HG03025 (cell line): Measurements from ENCODE around the gene MYL6.
A peak's percentile ranks its signal among the peaks of the same experiment; 100 is the strongest.
"Not testable (repeated sequence)": the region's sequence is repeated elsewhere in the genome, so short reads cannot be mapped to it uniquely, and the experiment has no call there.

Experiments
- ATAC-seq: cut with Tn5 transposase; IDR thresholded peaks from one replicate; pipeline ENCODE4 v1.9.1; 2021; ENCODE audit warnings: mild to moderate bottlenecking, moderate library complexity; ENCODE audit not compliant: unreplicated experiment, low FRiP score

The MYL6 gene

GRCh38 chr12:56156464-56157200, 1.5 kb upstream of the MYL6 start:
- not testable (repeated sequence) for ATAC-seq

DNA sequence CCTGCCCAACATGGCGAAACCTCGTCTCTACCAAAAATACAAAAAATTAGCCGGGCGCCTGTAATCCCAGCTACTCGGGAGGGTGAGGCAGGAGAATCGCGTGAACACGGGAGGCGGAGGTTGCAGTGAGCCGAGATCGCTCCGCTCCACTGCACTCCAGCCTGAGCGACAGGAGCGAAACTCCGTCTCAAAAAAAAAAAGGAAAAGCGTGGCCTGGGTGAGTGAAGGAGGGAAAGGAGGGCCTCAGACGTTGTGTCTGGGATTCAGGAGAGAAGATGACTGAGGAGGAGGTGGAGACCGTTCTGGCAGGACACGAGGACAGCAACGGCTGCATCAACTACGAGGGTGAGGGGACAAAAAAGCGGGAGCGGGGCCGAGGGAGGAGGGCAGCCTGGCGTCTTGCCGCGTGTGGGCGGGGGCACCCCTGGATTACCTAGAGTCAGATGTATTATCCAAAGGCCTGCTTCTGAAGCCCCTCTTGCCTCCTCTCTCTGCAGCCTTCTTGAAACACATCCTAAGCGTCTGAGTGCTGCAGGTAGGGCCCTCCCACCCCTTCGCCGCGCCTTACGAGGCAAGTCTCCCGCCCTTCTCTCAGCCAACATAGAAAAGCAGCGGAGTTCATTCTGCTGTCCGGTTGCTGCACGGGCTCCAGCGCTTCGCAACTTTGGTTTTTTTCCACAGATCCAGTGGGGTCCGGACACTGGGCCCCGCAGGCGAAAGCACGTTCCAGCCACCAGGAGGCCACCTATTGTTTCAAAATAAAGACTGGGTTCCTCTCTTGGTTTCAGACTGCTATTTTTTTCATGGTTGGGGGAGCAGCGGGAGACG, 744 bp upstream of the MYL6 start:
- peak; percentile 26 for ATAC-seq

GRCh38 chr12:56158926-56159461, 835 bp downstream of the MYL6 start:
- ATAC-seq: no peak

GRCh38 chr12:56159482-56160192, 1.5 kb downstream of the MYL6 start:
- ATAC-seq: no peak

GRCh38 chr12:56160193-56160763, 2.1 kb downstream of the MYL6 start:
- no peak for ATAC-seq

GRCh38 chr12:56160894-56161689, 2.9 kb downstream of the MYL6 start:
- no peak for ATAC-seq

DNA sequence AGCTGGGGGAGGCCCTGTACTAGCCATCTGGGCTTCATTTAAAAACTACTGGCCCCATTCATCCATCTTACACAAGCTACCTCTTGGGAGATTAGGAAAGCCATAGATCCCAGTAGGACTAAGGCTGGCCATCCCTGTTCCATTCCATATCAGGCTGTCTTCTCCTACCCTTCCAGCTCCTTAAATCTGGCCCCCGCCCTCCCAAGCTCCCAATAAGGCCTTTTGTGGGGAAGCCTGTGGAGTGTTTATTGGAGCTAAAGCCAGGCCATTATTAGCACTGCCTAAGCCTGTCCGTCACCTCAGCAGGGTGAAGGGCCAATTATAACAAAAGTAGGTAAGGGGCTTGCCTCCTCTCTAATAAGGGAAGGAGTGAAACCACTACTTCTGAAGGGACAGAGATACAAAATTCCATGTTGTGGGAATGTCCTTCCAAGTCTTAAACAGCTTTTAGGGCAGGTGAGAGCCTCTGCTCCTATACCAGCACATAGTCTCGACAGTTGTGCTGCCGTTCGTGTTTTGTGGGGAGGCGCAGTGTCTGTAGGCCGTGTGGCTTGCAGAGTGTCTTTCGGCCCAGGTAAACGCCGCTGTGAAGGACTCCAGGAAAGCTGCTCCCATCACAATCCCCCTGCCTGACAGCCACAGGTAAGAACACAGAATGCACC, 3.7 kb downstream of the MYL6 start:
- ATAC-seq: no peak

GRCh38 chr12:56162468-56163290, 4.5 kb downstream of the MYL6 start:
- no peak for ATAC-seq

GRCh38 chr12:56163533-56164344, 5.6 kb downstream of the MYL6 start:
- ATAC-seq: no peak

GRCh38 chr12:56164345-56164729, 6.2 kb downstream of the MYL6 start:
- ATAC-seq: no peak

DNA sequence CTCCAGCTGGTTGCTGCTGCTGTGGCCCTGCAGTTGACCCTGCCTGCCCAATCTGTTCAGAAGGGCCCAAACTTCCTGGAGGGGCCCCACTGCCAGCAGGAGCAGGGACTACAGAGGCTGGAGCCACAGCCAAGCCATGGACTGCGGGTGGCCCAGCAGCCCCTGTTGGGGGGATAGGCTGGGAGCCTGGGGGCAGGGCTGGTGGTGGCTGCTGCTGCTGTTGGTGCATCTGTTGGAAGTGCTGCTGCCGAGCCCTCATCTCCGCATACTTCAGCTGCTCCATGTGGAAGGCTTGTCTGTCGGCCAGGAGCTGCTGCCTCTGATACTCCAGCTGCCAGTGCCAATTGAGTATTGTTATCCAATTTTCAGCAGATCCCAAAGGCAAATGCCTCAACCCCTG, 7.2 kb downstream of the MYL6 start:
- ATAC-seq: no peak

GRCh38 chr12:56169229-56169759, 11.1 kb downstream of the MYL6 start:
- no peak for ATAC-seq

DNA sequence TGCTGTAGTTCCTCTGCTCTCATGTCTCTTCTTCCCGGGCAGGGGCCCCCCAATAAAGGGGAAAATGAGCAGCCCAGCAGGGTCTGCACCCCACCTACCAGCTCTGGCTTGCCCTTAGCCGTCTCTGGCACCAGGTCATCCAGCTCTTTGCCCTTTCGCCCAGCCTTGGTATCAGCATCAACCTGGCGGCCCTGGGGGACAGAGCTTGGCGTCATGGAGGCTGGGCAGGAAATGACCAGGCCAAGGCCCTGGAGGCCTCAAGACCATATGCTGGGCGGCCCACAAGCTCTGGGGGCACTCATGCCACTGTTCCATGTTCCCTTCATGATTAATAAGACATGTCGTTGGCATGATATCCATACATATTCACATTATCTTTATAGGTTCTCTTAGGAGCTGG, 14.7 kb downstream of the MYL6 start:
- no peak for ATAC-seq

DNA sequence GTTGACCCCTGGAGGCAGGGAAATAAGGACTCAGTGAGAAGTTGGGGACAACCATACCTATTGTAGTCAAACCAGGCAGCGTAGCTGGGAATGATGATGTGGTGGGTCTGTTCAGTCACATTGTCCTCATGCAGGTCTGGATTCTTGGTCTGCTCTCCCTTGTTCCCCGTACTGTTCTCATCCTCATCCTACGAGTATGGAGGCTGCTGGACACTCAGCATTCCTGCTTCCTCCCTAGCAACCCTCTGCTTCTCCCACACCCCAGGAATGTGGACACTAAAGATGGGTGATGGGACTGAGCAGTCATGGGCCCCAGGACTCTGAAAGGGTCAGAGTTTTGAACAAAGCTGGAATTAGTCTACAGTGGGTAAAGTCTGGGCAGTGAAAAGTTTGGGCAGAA, 20.2 kb downstream of the MYL6 start:
- no peak for ATAC-seq

DNA sequence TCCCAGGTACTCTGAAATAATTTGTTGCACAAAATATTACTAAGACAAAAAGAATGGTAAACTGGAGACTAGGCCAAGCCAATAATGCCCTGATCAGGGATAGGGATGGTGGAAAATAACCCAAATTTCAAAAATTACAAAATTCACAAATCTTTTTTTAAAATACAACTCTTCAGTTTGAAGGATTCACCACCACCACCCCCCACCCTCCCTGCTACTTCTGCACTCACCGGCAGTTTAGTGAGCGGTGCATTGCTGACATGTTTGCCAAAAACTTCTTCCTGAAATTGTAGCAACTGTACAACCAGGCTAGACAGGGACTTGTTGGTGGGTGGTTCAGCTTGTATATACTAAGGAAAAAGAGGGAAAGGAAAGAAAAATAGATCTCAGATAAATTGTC, 28.8 kb downstream of the MYL6 start:
- no peak for ATAC-seq

DNA sequence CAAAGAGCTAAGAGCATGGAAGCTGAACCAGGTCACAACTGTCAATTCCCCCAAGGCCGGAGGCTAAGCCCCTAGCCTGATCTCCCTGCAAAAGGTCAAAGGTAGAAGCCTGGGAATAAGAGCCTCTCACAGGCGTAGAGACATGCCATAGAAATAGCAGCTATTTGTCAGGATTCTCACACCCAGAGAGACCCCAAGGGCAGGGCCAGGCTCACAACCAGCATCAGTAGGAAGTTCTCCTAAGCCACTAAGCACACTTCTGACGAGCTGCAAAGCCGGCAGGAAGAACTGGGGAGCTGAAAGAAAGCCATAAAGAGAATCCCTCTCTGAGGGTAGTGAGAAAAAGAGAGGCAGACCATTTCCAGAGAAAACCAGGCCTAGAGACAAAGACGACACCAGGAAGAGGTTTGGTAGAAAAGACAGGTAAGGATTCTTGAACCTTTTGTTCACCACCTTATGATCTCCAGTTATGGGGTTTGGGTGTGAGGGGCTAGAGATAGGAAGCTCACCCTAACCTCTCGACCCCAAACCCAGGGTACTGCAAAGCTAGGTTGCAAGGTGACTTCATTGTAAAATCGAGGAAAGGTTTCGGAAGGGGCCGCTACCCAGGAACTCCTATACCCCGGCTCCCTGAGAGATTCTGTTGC, 30.1 kb downstream of the MYL6 start:
- ATAC-seq: no peak

GRCh38 chr12:56188778-56189098, 30.6 kb downstream of the MYL6 start:
- peak; percentile 8 for ATAC-seq
